GM18502 (cell line): ENCODE data around the gene SPRING1.
"Not testable (repeated sequence)": the region's sequence is repeated elsewhere in the genome, so short reads cannot be mapped to it uniquely, and the experiment has no call there.

Source experiments
- ATAC-seq: cut with Tn5 transposase; IDR thresholded peaks from one replicate; pipeline ENCODE4 v1.9.1; 2021; ENCODE audit warnings: mild to moderate bottlenecking; ENCODE audit not compliant: unreplicated experiment, poor library complexity

SPRING1 gene, protein sequence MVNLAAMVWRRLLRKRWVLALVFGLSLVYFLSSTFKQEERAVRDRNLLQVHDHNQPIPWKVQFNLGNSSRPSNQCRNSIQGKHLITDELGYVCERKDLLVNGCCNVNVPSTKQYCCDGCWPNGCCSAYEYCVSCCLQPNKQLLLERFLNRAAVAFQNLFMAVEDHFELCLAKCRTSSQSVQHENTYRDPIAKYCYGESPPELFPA

DNA sequence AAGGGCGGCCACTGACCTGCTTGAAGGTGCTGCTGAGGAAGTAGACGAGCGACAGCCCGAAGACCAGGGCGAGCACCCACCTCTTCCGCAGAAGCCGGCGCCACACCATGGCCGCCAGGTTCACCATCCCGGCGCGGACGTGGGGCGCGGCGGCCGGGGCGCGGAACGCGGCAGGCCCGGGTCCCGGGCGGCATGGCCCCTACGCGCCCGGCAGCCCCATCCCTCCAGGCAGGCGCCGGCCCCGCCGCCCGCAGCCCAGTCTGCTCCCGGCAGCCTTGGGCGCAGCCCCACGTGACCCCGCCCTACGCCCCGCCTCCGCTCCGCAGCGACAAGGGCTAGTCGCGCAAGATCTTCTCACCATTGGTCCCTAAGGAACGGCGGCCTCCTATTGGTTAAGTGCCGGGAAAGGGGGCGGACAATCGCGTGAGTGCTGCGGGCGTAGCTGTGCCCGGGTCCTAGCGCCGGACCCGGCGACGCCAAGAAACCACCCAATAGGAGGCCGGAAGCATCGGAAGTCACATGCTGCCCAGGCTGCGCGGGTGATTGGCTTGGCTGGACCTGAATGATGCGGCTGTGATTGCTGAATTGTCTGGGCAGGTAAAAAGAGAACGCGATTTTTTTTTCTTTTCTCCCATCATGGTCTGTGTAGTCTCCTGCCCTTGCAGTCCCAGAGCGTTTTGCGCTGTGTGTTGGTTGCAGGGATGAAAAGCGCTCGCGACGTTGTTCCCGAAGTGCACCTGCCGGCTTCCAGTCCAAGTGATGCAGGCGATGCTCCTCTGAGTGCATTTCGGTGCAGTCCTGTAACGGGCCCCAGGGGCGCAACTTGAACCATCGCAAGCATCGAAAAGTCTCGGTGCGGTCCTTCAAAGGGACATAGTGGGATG lies at the start of gene SPRING1, which contains the start of gene RNFT2:
Gene SPRING1, minus strand, starts transcription at position 296 of the 884 bp plus-strand sequence. Its CDS starts 169 bp downstream, at position 127.
Gene RNFT2, plus strand, starts transcription at position 542 of the 884 bp plus-strand sequence. CDS start 2,183 bp downstream, outside the sequence.
- ATAC-seq: peak; percentile 94

DNA sequence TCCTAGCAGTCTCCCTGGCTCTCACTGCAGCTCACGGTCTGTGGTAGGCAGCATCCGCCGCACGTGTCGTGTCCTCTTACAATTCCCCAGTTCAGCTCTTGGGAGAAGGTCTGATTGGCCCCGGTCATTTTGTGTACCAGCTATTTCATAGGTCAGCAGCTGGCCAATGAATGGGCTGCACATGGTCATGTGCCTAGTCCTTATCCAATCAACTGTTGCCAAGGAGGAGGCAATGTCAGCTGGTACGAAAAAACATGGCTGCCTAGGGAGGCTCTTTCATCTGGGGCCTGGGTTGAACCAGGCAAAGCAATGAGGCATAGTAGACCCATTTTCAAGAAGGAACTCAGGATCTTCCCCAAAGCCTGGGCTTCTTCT lies 46.4 kb upstream of the SPRING1 start:
- ATAC-seq: no peak

DNA sequence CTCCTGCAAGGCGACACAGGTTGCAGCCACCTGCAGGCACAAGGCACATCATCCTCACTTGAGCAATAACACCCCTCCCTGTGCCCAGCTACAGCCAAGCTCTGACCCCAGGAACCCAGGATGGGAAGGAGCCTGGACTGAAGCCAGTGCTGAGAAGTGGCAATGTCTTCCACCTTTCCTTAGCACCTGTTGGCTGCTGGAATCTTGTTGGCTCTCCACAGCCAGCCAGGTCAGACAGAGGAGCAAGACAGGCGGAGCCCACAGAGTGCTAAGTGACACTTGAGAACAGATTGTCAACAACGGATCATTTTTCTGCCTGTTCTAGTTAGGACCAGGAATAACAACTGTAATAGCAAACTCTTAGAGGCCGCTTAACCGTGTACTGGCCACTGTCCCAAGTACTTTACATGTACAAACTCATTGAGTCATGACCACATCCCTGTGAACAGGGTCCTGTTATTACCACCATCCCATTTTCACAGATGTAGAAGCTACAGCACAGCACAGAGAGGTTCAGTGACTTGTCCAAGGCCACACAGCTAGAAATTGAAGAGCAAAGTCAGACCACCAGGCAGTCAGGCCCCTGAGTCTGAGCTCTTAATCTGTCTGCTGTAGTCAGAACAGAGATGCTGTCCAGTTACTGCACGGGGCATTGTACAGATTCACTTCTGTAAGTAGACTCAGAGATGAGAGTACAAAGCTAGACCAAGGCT lies 45.8 kb upstream of the SPRING1 start:
- ATAC-seq: no peak

DNA sequence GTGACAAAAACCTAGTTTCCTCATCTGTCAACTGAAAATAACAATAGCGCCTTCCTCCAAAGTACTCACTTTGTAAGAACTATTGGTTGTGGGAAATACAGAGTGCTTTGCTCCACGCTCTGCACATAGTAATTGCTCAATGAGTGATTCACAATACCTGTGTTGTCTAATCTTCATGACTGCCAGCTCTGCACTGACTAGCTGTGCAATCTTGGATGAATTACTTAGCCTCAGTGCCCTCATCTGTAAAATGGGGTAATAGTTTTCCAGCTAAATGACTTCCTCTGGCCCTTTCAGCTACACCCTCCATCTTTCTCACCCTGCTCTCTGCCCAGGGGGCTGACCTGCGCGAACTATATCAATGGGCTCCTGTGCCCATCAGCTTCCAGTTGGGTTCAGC lies 43.1 kb upstream of the SPRING1 start:
- ATAC-seq: no peak

DNA sequence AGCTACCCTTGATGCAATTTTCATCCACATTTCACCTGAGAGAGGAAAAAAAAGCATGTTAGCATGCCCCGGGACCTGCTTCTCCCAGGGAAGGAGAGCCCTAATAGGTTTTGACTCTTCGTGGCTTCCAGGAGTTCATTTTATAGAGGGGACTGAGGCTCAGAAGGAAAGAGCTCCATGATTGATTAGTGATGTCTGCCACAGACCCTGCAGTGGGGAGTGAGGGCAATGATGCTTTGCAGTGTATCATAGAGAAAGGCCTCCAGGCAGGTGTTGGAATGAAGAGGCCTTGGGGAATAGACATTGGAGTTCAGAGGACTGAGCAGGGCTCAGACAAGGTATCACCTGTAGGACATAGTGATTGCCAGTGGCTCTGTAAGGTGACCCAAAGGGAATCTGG lies 41.7 kb upstream of the SPRING1 start:
- no peak for ATAC-seq

DNA sequence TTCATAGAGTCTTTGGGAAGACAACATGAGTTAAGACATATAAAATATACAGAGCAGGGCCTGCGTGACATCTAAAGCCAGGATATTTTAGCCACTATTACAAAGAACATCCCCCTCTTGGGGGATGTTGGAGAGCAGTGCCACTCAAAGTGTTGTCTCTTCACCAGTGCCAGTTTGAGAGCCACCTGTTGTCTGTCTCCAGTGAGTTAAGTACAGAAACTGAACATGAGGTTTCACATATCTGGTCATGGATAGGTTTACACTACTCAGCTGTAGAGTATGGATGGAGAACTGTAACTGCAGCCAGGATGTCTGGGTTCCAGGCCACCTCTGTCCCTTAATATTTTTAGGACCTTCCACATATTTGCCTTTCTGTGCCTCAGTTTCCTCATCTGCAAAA lies 39.4 kb upstream of the SPRING1 start:
- ATAC-seq: no peak

DNA sequence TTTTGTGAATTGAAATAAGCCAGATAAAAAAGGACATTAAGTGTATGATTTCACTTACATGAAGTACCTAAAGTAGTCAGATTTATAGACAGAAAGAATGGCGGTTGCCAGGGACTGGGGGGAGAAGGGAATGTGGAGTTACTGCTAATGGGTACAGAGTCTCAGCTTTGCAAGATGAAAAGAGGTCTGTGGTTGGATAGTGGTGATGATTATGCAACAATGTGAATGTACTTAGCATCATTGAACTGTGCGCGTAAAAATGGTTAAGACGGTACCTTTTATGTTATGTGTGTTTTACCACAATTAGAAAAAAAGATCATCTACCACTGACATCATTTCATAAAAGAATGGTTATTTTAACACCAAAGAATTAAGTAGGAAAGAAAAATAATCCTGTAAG lies 36.2 kb upstream of the SPRING1 start:
- no peak for ATAC-seq

DNA sequence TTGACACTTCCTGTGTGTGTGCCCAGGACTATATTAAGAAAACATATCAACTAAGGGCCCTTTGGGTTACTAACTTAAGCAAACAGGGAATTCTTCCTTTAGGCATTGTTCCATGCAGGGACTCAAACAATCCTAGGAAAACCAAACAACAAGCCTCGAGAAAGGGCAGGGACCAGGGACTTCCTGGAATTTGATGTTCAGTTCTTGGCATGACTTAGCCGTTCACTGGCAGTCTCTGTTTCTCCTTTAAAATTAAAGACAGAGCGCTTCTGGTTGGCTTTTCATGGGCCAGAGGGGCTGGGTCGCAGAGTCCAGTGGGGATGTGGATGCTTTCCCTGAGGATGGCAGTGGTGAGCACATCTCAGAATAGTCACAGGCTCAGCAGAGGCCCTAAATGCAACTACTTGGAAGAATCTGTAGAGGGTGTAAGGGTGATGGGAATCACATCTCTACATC lies 35.4 kb upstream of the SPRING1 start:
- ATAC-seq: no peak

DNA sequence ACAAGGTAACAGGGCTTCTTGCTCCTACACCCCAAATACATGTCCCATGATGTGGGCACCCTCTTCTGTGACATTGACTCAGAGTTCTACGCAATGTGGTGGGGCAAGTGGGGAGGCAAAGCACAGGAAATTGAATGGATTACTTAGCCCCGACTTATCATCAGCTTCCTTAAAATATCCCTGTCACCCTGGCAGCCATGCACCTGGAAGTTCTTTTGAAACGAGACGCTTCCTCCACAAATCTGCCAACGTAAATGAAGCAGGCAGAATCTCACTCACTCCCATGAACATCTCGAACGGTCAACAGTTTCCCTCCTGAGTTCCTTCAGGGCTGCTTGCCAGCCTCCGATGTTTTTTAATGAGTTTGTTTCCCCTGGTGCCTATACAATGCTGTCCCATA lies 33.8 kb upstream of the SPRING1 start:
- no peak for ATAC-seq

DNA sequence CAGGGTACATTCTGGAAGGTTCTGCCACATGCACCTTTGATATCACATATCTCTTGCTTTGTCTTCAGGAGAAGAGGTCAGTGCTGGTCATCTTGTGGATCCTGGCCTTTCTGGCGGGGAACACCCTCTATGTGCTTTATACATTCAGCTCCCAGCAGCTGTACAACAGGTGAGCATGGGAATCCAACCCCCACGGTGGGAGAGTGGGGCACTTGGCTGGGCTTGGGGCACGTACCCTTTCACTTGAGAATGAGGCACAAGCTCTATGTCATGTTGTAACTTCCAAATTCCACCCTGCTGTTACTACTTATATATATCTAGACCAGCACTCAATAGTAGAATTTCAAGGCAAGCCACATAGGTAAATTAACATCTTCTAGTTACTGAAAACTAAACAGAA lies 28.9 kb upstream of the SPRING1 start:
- ATAC-seq: no peak

DNA sequence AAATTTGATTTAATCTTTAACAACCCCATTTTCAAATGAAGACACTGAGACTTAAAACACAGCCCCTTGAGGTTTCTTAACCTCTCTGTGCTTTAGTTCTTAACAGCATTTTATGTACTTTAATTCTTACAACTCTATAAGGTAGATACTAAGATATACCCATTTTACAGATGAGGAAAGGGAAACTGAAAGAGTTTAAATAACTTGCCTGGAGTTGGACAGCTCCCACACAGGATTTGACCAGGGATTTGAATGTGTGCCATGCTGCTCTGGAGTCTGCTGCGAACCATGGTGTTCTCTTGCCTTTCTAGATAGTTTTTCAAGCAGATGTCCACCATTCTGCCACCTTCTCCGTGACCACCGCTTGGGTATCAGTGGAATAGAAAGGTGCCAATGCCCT lies 28.4 kb upstream of the SPRING1 start:
- no peak for ATAC-seq

DNA sequence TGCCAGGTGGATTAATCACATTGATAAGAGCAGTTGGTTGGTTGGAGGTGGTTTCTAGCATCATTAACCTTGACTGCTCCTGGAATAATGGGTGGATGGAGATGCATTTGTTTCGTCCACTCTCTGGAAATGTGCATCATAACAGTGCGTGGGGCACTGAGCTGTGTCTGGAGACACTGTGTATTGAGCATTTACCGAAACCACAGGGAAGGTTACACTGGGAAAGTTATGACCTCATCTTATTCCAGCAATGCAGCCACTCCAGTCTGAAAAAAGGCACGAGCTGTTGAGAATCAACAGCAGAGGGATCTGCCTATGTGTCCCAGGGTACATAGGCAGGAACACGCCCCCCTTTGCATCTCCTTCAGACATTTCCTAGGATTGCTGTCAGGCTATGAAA lies 27.4 kb upstream of the SPRING1 start:
- no peak for ATAC-seq

DNA sequence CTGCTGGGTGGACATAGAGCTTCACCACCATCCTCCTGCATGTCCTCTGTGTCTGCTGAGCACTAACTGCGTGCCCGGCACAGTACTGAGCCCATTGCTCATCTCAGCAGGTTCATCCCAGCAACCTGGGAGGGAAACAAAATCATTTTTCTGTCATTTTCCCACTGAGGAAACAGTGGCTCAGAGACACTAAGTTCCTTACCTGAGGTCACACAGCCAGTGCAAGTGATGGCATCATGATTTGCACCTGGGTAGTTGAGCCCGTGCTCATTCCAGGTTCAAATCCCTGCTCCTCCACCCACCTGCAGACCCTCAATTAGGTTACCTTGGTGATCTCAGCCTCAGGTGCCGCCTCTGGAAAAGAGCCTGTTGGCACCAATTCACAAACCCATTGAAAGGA lies 23.6 kb upstream of the SPRING1 start:
- ATAC-seq: no peak

DNA sequence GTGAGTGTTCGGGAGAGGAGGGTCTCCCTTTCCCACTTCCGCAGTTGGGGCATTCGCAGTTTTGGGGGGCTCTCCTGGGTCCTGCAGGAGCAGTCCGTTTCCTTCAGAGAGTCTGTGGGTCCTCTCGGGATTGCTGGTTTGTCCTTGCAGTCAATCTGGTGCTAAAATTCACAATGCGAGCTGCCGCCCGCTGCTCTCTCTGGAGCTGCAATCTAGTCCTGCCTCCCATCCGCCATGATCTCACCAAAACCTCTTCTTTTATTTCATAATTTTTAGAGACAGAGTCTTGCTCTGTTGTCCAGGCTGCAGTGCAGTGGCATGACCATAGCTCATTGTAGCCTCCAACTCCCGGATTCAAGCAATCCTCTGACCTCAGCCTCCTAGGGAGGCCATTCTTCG lies 22.8 kb upstream of the SPRING1 start:
- ATAC-seq: no peak

DNA sequence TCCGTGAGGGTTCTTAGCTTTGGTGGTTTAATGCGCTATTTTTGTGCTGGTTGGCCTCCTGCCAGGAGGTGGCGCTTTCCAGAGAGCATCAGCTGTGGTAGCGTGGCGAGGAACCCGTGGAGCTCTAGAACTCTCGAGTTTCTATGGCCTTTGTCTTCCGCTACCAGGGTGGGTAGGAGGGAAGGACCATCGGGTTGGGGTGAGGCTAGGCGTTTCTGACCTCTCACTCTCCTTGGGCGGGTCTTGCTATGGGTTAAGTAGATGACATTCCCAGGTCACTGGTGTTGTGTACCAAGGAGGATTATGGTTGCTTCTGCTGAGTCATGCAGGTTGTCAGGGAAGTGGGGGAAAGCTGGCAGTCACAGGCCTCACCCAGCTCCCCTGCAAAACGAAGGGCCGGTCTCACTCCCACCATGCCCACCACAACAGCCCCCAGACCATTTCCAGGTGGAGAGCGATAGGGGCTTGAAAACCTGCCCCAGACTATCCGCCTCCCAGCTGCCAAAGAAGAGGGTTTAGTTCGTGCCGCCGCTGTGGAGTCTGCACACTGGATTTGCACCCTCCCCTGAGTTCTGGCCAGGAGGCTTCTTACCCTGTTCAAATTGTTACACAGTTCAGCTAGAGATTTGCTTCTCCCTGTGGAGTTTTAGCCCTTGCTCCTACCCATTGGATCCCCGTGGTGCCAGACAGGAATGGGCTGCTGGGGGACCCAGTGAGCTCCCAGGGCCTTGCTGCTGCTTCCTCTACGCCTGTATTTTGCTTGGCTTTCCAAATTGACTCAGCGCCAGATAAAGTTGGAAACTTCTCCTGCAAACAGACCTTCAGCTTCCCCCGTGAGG lies 22.1 kb upstream of the SPRING1 start:
- ATAC-seq: no peak

DNA sequence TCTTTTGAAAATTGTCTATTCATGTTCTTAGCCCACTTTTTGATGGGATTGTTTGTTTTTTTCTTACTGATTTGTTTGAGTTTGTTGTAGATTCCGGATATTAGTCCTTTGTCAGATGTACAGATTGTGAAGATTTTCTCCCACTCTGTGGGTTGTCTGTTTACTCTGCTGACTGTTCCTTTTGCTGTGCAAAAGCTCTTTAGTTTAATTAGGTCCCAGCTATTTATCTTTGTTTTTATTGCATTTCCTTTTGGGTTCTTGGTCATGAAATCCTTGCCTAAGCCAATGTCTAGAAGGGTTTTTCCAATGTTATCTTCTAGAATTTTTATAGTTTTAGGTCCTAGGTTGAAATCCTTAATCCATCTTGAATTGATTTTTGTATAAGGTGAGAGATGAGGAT lies 16.9 kb upstream of the SPRING1 start:
- ATAC-seq: not testable (repeated sequence)

DNA sequence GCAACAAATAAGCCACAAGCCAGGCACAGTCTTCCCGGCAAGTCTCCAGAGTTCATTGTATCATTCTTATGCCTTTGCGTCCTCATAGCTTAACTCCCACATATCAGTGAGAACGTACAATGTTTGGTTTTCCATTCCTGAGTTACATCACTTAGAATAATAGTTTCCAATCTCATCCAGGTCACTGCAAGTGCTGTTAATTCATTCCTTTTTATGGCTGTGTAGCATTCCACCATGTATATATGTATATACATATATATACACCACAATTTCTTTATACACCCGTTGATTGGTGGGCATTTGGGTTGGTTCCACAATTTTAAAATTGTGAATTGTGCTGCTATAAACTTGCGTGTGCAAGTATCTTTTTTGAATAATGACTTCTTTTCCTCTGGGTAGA lies 16.2 kb upstream of the SPRING1 start:
- ATAC-seq: not testable (repeated sequence)

DNA sequence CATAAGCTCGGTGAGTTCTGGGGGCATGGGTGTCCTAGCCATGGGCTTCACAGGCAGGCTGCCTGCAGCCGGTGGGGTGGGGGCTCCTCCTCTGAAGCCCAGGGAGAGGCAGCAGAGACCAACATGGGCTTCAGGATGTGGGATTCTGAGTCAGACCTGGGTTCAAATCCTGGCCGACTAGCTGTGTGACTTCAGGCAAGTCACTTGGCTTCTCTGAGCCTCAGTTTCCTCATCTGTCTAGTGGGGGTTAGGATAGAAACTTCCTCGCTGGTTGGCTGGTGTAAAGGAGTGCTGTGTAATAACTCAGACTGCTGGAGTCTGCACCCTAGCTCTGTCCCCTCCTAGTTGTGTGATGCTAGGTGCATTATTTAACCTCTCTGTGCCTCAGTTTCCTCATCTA lies 12.4 kb upstream of the SPRING1 start:
- ATAC-seq: no peak

DNA sequence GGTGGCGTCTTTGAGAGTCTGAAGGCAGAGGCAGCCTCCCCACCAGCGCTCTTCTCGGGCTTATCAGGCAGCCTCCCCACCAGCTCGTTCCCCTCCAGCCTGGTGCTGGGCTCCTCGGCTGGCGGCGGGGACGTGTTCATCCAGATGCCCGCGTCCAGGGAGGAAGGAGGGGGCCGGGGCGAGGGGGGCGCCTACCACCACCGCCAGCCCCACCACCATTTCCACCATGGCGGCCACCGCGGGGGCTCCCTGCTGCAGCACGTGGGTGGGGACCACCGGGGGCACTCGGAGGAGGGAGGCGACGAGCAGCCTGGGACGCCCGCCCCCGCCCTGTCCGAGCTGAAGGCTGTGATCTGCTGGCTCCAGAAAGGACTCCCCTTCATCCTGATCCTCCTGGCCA lies 12.0 kb upstream of the SPRING1 start:
- ATAC-seq: no peak

DNA sequence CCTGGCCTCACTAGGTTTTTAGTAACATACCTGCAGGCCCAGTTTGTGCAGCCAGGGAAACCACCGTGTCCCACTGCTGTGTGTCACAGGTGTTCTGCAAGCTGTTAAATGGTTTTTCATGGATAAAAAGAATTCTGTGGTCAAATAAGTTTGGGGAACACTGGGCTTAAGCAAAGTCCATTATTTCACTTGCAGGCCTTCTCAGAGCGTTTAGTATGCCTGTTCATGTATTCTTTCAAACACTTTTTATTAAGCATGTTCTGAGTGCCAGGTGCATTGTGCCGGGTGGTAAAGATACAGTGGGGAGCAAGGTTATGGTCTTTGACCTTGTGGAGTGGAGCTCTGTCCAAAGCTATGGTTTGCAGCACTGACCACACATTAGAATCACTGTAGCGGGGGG lies 7.7 kb upstream of the SPRING1 start:
- ATAC-seq: no peak
